HG03135 (cell line): ENCODE data around the gene AK1.
A peak's percentile ranks its signal among the peaks of the same experiment; 100 is the strongest.

Experiments
- ATAC-seq: cut with Tn5 transposase; IDR thresholded peaks from one replicate; pipeline ENCODE4 v1.9.1; 2021; ENCODE audit warnings: mild to moderate bottlenecking, moderate library complexity; ENCODE audit not compliant: unreplicated experiment

Gene AK1

GRCh38 chr9:127909839-127910273 is 32.4 kb upstream of the AK1 start:
- no peak for ATAC-seq

GRCh38 chr9:127908660-127908926 is 31.1 kb upstream of the AK1 start:
- ATAC-seq = no peak

- no peak for ATAC-seq
These were observed 30.6 kb upstream of the AK1 start for GRCh38 chr9:127907867-127908659.

- no peak for ATAC-seq
These were observed 28.3 kb upstream of the AK1 start for GRCh38 chr9:127905788-127906191.

- ATAC-seq = no peak
These were observed 27.7 kb upstream of the AK1 start for GRCh38 chr9:127905004-127905728.

- ATAC-seq = no peak
These were observed 27.1 kb upstream of the AK1 start for GRCh38 chr9:127904561-127905003.

- ATAC-seq = no peak
These were observed 26.3 kb upstream of the AK1 start for GRCh38 chr9:127903557-127904475.

- peak; percentile 49 for ATAC-seq
These were observed 21.9 kb upstream of the AK1 start, which contains the start of gene ST6GALNAC6 for GRCh38 chr9:127899128-127899943. TSS of gene ST6GALNAC6 (minus strand) at chr9:127899603. CDS start at chr9:127897981, 1,622 bp downstream.

- peak; percentile 4 for ATAC-seq
These were observed 21.1 kb upstream of the AK1 start for GRCh38 chr9:127898433-127899127.

GRCh38 chr9:127897193-127897692 is 19.8 kb upstream of the AK1 start:
- no peak for ATAC-seq

GRCh38 chr9:127896395-127897192 is 19.1 kb upstream of the AK1 start:
- ATAC-seq = no peak

- no peak for ATAC-seq
These were observed 18.3 kb upstream of the AK1 start for GRCh38 chr9:127895811-127896210.

- ATAC-seq = no peak
These were observed 15.9 kb upstream of the AK1 start for GRCh38 chr9:127893392-127893791.

- ATAC-seq = no peak
These were observed 15.4 kb upstream of the AK1 start for GRCh38 chr9:127892831-127893230.

- ATAC-seq = no peak
These were observed 12.6 kb upstream of the AK1 start for GRCh38 chr9:127890053-127890452.

GRCh38 chr9:127887792-127888191 is 10.3 kb upstream of the AK1 start:
- no peak for ATAC-seq

GRCh38 chr9:127886401-127886972 is 9.0 kb upstream of the AK1 start:
- no peak for ATAC-seq

GRCh38 chr9:127885508-127886281 is 8.2 kb upstream of the AK1 start:
- no peak for ATAC-seq
